ENCODE measurements around the gene PTRHD1. TPM values are rescaled to one million over a fixed set of nuclear protein-coding genes. Genes with fewer than 3 reads are reported as not detected.

PTRHD1 gene
- total RNA-seq, 1 donor from 2014 or later = 31.4 TPM

Other genes with a start within 250 kb of the PTRHD1 start
- 2.2 TPM for gene CENPO, start within 50 bp of the PTRHD1 start, total RNA-seq
- 19.8 TPM for gene ADCY3, start 126.8 kb upstream of the PTRHD1 start, total RNA-seq
- 8.5 TPM for gene DNAJC27, start 178.6 kb upstream of the PTRHD1 start, total RNA-seq
- 3.8 TPM for gene EFR3B, start 248.7 kb upstream of the PTRHD1 start, total RNA-seq